ENCODE measurements around the gene SPARCL1. TPM values are rescaled to one million over a fixed set of nuclear protein-coding genes. Genes with fewer than 3 reads are reported as not detected.
"Not testable (repeated sequence)": the region's sequence is repeated elsewhere in the genome, so short reads cannot be mapped to it uniquely, and the experiment has no call there.

Gene SPARCL1, protein sequence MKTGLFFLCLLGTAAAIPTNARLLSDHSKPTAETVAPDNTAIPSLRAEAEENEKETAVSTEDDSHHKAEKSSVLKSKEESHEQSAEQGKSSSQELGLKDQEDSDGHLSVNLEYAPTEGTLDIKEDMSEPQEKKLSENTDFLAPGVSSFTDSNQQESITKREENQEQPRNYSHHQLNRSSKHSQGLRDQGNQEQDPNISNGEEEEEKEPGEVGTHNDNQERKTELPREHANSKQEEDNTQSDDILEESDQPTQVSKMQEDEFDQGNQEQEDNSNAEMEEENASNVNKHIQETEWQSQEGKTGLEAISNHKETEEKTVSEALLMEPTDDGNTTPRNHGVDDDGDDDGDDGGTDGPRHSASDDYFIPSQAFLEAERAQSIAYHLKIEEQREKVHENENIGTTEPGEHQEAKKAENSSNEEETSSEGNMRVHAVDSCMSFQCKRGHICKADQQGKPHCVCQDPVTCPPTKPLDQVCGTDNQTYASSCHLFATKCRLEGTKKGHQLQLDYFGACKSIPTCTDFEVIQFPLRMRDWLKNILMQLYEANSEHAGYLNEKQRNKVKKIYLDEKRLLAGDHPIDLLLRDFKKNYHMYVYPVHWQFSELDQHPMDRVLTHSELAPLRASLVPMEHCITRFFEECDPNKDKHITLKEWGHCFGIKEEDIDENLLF
- total RNA-seq, result not detected

GRCh38 chr4:87529187-87529586, at the start of gene SPARCL1:
Gene SPARCL1 (minus strand): TSS chr4:87529376. CDS start chr4:87499574, 29,802 bp downstream.
- Histone ChIP-seq H3K9me3 (ENCODE audit: low read depth, low read length) (no peaks in the 10 kb centered on the region), H3K27me3 (ENCODE audit: insufficient read depth, low read length) (no peaks in the 10 kb centered on the region)

DNA sequence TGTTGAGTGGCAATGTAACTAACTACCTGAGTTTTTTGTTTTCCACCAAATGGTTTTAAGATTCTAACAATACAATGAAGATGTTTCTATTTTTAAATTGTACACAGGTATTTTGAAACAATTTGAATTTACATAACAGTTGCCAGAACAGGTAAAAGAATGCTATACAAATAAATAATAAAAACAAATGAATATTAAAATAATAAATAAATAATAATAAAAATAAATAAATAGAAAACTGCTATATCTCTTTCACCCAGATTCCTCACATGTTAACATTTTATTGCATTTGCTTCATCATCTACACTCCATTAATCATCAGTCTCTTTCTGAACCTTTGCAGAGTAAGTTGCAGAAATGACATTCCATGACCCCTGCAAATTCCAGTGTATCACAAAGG, 46.8 kb upstream of the SPARCL1 start:
- no peaks in the 10 kb centered on the region for H3K27me3 ChIP-seq (ENCODE audit: insufficient read depth, low read length)
- no peak overlapping the region for H3K4me3 ChIP-seq (ENCODE audit: low read length)
- H3K4me1 ChIP-seq (ENCODE audit: insufficient read depth, low read length), result no peaks in the 10 kb centered on the region
- no peaks in the 10 kb centered on the region for H3K9me3 ChIP-seq (ENCODE audit: low read depth, low read length)

More at GRCh38 chr4:87529187-87529586, at the start of gene SPARCL1:
- H3K4me1 ChIP-seq (ENCODE audit: insufficient read depth, low read length), result no peaks in the 10 kb centered on the region
- no peak within 1 kb of the TSS for H3K4me3 ChIP-seq (ENCODE audit: low read length)

DNA sequence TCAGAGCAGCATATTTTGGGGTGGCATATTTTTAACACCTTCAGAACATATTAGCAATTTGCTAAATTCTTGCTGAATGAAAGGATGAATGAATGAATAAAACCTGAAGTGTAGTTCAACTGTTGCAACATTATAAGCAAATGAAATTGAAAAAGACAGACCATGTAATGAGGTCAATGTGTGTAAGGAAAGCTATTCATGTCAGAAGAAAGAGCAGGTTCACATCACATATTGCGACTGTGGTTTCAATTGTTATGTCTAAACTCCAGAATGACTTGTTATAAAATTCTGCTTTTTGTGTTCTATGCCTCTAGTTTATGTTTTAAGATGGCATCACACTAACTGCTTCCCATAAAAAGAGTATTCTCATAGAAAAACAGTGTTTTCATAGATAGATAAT, 46.2 kb upstream of the SPARCL1 start:
- Histone ChIP-seq H3K4me3 (ENCODE audit: low read length) (no peak overlapping the region), H3K27me3 (ENCODE audit: insufficient read depth, low read length) (no peaks in the 10 kb centered on the region), H3K4me1 (ENCODE audit: insufficient read depth, low read length) (no peaks in the 10 kb centered on the region), H3K9me3 (ENCODE audit: low read depth, low read length) (no peaks in the 10 kb centered on the region)

- Histone ChIP-seq H3K4me3 (ENCODE audit: low read length) (no peak overlapping the region), H3K4me1 (ENCODE audit: insufficient read depth, low read length) (no peaks in the 10 kb centered on the region), H3K27me3 (ENCODE audit: insufficient read depth, low read length) (no peaks in the 10 kb centered on the region), H3K9me3 (ENCODE audit: low read depth, low read length) (no peaks in the 10 kb centered on the region)
These were observed 45.8 kb upstream of the SPARCL1 start for GRCh38 chr4:87574996-87575395.

- H3K4me3 ChIP-seq (ENCODE audit: low read length); H3K4me1 ChIP-seq (ENCODE audit: insufficient read depth, low read length); H3K9me3 ChIP-seq (ENCODE audit: low read depth, low read length); H3K27me3 ChIP-seq (ENCODE audit: insufficient read depth, low read length): not testable (repeated sequence)
These were observed 45.2 kb upstream of the SPARCL1 start for GRCh38 chr4:87574376-87574775.

GRCh38 chr4:87570290-87570805, 41.2 kb upstream of the SPARCL1 start:
- Histone ChIP-seq H3K9me3 (ENCODE audit: low read depth, low read length) (no peaks in the 10 kb centered on the region), H3K4me1 (ENCODE audit: insufficient read depth, low read length) (no peaks in the 10 kb centered on the region), H3K27me3 (ENCODE audit: insufficient read depth, low read length) (no peaks in the 10 kb centered on the region), H3K4me3 (ENCODE audit: low read length) (no peak overlapping the region)

DNA sequence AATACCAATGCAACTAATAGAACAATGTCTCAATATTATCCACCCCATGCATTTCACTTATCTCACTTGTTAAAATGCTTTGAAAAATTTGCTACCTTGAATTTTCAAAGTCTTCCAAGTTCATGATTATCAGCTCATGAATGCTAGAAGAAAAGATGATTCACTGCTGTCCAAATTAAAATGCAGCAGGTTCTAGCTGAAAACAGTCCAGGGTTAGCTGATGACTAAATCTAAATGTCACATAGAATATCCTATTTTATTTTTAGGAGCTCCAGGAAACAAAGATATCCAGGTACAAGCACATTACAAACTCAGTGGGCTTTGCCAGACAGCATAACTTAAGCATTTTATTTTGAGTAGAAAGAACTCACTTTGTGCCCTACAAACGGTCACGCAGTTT, 38.0 kb upstream of the SPARCL1 start:
- Histone ChIP-seq H3K4me3 (ENCODE audit: low read length) (no peak overlapping the region), H3K27me3 (ENCODE audit: insufficient read depth, low read length) (no peaks in the 10 kb centered on the region), H3K4me1 (ENCODE audit: insufficient read depth, low read length) (no peaks in the 10 kb centered on the region), H3K9me3 (ENCODE audit: low read depth, low read length) (no peaks in the 10 kb centered on the region)

DNA sequence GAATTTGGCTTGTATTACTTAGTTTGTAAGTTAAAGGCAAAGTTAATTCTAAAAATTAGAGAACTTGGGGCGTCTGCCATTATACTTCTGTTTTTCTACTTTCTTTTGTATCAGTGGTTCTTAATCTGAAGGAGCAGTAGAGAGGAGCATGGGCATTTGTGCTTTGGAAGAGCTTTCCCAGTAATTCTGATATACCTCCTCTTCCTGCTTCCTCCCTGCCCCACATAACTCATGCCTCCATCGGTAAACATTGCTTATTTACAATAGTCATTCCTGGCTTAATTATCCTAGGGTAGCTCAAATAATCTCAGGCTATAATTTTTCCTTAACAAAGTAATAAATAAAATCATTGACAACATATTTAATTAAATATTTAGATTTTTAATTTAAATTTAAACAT, 37.1 kb upstream of the SPARCL1 start:
- no peaks in the 10 kb centered on the region for H3K9me3 ChIP-seq (ENCODE audit: low read depth, low read length)
- H3K4me1 ChIP-seq (ENCODE audit: insufficient read depth, low read length), result no peaks in the 10 kb centered on the region
- no peaks in the 10 kb centered on the region for H3K27me3 ChIP-seq (ENCODE audit: insufficient read depth, low read length)
- no peak overlapping the region for H3K4me3 ChIP-seq (ENCODE audit: low read length)

DNA sequence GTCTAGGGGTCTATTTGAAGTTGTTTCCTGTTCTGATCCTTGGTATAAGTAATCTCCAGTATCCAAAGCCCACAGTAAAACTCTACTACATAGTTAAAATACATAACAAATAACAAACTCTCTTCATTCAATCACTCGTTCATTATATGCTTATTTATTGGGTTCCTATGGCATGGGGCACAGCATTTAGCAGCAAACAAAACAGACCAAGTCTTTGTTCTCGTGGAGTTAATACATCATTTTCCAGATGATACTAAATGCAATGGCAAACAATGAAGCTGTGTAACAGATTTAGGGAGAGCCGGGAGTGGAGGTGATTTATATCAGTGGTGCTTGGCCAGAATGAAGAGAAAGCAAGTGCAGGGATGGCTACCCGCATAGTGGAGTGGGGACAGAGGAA, 36.6 kb upstream of the SPARCL1 start:
- Histone ChIP-seq H3K9me3 (ENCODE audit: low read depth, low read length) (no peaks in the 10 kb centered on the region), H3K4me3 (ENCODE audit: low read length) (no peak overlapping the region), H3K27me3 (ENCODE audit: insufficient read depth, low read length) (no peaks in the 10 kb centered on the region), H3K4me1 (ENCODE audit: insufficient read depth, low read length) (no peaks in the 10 kb centered on the region)

GRCh38 chr4:87560802-87561201, 31.6 kb upstream of the SPARCL1 start:
- Histone ChIP-seq H3K27me3 (ENCODE audit: insufficient read depth, low read length) (no peaks in the 10 kb centered on the region), H3K4me3 (ENCODE audit: low read length) (no peak overlapping the region), H3K4me1 (ENCODE audit: insufficient read depth, low read length) (peaks cover 11% of the 10 kb centered on the region), H3K9me3 (ENCODE audit: low read depth, low read length) (no peaks in the 10 kb centered on the region)

- no peaks in the 10 kb centered on the region for H3K27me3 ChIP-seq (ENCODE audit: insufficient read depth, low read length)
- peaks cover 11% of the 10 kb centered on the region for H3K4me1 ChIP-seq (ENCODE audit: insufficient read depth, low read length)
- no peak overlapping the region for H3K4me3 ChIP-seq (ENCODE audit: low read length)
- H3K9me3 ChIP-seq (ENCODE audit: low read depth, low read length), result no peaks in the 10 kb centered on the region
These were observed 30.1 kb upstream of the SPARCL1 start for GRCh38 chr4:87559090-87559837.

GRCh38 chr4:87557348-87557747, 28.2 kb upstream of the SPARCL1 start:
- Histone ChIP-seq H3K4me3 (ENCODE audit: low read length) (no peak overlapping the region), H3K9me3 (ENCODE audit: low read depth, low read length) (no peaks in the 10 kb centered on the region), H3K4me1 (ENCODE audit: insufficient read depth, low read length) (peaks cover 11% of the 10 kb centered on the region), H3K27me3 (ENCODE audit: insufficient read depth, low read length) (no peaks in the 10 kb centered on the region)

- no peaks in the 10 kb centered on the region for H3K9me3 ChIP-seq (ENCODE audit: low read depth, low read length)
- no peak overlapping the region for H3K4me3 ChIP-seq (ENCODE audit: low read length)
- peaks cover 11% of the 10 kb centered on the region for H3K4me1 ChIP-seq (ENCODE audit: insufficient read depth, low read length)
- H3K27me3 ChIP-seq (ENCODE audit: insufficient read depth, low read length), result no peaks in the 10 kb centered on the region
These were observed 26.8 kb upstream of the SPARCL1 start for GRCh38 chr4:87555773-87556619.

DNA sequence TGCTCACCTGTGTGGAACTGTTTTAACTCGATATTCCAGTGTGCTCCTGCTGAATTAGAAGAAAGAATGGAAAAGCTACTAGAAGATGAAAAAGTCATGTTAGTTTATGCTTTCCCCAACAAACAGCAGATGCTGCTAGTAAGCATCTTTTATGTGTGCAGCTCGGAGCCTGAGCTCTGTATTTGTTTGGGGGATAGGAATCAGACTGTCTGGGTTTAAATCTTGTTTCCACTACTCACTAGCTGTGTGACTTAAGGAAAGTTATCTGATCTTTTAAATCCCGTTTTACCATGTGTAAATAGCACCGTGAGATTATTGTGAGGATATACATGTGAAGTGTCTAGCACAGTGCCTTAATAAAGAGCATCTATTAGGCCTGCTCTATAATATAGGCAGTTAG, 24.0 kb upstream of the SPARCL1 start:
- no peak overlapping the region for H3K4me3 ChIP-seq (ENCODE audit: low read length)
- H3K9me3 ChIP-seq (ENCODE audit: low read depth, low read length), result no peaks in the 10 kb centered on the region
- H3K4me1 ChIP-seq (ENCODE audit: insufficient read depth, low read length), result no peaks in the 10 kb centered on the region
- H3K27me3 ChIP-seq (ENCODE audit: insufficient read depth, low read length), result no peaks in the 10 kb centered on the region
